ENCODE data around the gene FAM131B.

Gene FAM131B

DNA sequence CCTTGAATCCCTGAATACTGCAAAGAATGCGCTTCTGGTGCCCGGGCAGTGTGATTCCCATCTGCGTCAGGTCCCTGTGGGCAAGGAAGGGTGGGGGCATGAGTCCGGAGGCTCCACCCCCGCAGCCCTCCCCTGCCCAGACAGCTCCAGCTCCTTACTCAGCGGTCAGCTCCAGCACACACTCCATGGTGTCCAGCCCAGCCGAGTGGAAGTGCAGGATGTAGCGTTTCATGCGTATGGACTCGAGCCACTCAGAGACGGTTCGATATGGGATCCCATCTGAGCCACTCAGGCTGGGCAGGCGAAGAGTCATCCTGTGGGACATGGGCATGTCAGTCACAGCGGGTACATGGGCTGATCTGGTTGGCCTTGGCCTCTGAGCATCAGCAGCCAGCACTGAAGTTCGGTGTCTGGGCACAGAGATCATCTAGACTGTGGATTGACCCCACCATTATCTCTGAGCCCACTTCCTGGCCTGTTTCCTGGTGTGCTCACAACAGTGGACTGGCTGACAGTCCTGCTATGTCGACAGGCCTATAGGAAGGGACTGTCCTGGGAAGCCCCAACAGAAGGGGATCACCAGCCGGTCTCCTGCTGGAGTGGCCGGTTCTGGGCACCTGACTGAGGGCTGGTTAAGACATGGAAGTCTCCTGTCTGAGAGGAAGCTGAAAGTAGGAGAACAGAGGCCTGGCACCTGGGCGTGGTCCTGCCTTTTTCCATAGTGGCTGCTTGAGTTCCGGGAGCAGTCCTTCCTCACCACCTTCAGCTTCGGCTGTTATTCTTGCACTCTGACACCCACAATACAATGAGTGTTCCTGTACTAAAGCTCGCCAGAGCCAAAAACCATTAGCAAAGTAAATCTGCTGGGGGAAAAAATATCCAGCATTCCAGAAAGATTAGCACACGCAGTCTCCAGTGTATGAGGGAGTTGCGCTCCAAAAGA, 29.2 kb upstream of the FAM131B start:
- DNase-seq = no peak
- H3K27me3 ChIP-seq (ENCODE audit: insufficient read depth, low read depth, severe bottlenecking) = no peaks in the 10 kb centered on the region
- no peak overlapping the region for H3K4me3 ChIP-seq (ENCODE audit: low read depth, low read length)
- TF ChIP-seq, protein P1, sequence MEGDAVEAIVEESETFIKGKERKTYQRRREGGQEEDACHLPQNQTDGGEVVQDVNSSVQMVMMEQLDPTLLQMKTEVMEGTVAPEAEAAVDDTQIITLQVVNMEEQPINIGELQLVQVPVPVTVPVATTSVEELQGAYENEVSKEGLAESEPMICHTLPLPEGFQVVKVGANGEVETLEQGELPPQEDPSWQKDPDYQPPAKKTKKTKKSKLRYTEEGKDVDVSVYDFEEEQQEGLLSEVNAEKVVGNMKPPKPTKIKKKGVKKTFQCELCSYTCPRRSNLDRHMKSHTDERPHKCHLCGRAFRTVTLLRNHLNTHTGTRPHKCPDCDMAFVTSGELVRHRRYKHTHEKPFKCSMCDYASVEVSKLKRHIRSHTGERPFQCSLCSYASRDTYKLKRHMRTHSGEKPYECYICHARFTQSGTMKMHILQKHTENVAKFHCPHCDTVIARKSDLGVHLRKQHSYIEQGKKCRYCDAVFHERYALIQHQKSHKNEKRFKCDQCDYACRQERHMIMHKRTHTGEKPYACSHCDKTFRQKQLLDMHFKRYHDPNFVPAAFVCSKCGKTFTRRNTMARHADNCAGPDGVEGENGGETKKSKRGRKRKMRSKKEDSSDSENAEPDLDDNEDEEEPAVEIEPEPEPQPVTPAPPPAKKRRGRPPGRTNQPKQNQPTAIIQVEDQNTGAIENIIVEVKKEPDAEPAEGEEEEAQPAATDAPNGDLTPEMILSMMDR (IDR thresholded peaks at IDR 0.05; ENCODE audit: low read depth, low read length) = no peak
- H3K27ac ChIP-seq = no peak overlapping the region
- peaks cover 13% of the 10 kb centered on the region for H3K36me3 ChIP-seq
- H3K9me3 ChIP-seq (ENCODE audit: severe bottlenecking) = no peaks in the 10 kb centered on the region

DNA sequence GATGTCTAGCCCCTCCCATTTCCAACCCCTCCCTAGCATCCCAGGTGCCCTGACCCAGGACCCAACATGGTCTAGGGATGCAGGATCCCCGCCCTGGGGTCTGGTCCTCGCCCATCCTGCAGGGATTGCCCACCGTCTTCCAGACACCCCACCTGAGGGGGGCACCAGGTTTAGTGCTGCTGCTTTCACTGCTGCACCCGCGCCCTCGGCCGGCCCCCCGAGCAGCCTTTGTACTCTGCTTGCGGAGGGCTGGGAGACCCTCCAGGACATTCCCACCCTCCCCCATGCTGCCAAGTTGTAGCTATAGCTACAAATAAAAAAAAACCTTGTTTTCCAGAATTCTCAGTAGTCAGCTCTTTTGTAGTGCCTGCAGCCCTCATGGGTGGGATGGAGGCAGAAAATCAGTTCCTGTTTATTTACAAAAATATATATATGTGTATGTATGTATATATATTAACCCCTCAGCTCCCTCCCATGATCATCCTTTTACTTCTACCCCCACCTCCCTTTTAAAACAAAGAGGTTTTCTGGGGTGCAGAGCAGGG, 28.3 kb upstream of the FAM131B start:
- Histone ChIP-seq H3K27ac (no peak overlapping the region), H3K9me3 (ENCODE audit: severe bottlenecking) (no peaks in the 10 kb centered on the region), H3K4me3 (ENCODE audit: low read depth, low read length) (no peak overlapping the region), H3K36me3 (peaks cover 13% of the 10 kb centered on the region), H3K27me3 (ENCODE audit: insufficient read depth, low read depth, severe bottlenecking) (no peaks in the 10 kb centered on the region)
- DNase-seq = no peak
- TF ChIP-seq, protein P1 (IDR thresholded peaks at IDR 0.05; ENCODE audit: low read depth, low read length) = no peak

DNA sequence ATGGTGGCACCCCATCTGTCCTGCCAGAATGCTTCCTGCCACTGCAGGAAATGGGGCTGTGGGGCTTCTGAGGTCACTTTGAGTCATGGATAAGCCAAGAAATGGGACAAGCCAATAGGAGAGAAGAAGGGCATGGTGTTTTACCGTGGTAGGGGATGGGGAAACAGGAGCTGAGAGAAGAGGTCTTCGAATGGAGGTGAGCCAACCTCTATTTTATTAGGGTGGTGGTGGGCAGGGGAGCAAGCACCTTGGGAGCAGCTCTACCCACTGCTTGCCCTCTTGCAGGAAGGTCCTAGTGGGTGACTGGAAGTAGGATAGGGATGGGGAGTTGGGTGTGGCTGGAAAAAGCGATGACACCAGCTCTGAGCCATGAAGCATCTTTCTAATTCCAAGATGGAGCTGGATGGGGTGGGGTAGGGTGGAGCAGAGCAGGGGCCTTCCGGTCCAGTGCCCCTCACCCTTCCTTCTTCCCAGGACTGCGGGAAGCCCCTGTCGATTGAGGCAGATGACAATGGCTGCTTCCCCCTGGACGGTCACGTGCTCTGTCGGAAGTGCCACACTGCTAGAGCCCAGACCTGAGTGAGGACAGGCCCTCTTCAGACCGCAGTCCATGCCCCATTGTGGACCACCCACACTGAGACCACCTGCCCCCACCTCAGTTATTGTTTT, 27.7 kb upstream of the FAM131B start:
- H3K27ac ChIP-seq = no peak overlapping the region
- no peak for DNase-seq
- TF ChIP-seq, protein P1 (IDR thresholded peaks at IDR 0.05; ENCODE audit: low read depth, low read length) = no peak
- H3K4me3 ChIP-seq (ENCODE audit: low read depth, low read length) = no peak overlapping the region
- H3K9me3 ChIP-seq (ENCODE audit: severe bottlenecking) = no peaks in the 10 kb centered on the region
- H3K27me3 ChIP-seq (ENCODE audit: insufficient read depth, low read depth, severe bottlenecking) = no peaks in the 10 kb centered on the region
- peaks cover 13% of the 10 kb centered on the region for H3K36me3 ChIP-seq

DNA sequence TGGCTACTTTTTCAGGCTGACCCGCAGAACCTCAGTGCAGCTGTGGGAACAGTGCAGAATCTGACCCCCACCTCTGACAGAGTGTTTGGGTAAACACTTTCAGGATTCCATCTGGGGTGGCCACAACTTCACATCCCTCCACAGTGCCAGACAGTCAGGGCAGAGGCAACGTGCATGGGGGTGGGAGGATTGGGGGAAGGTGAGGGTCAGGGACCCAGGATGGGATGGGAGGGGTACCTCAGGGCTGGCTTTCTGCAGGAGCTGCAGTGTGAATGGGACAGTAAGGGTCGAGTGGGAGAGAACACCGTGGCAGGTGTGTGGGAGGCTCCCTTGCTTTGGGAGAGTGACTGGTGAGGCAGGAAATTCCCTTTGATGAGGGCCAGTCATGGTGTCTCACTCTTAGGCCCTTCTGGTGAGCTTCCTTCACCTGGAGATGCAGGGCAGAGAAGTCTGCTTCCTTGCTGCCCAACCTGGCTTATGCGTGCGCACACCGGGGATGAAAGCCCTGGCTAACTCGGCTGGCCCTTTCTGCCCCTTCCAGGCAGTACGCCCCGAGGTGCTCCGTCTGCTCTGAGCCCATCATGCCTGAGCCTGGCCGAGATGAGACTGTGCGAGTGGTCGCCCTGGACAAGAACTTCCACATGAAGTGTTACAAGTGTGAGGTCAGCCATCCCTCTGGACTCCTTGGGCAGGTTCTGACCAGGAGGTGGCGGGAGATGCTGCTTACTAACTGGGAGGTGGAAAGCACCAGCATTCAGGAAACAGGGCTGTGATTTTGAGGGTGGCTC, 27.0 kb upstream of the FAM131B start:
- peaks cover 13% of the 10 kb centered on the region for H3K36me3 ChIP-seq
- no peaks in the 10 kb centered on the region for H3K27me3 ChIP-seq (ENCODE audit: insufficient read depth, low read depth, severe bottlenecking)
- H3K4me3 ChIP-seq (ENCODE audit: low read depth, low read length) = no peak overlapping the region
- H3K27ac ChIP-seq = no peak overlapping the region
- TF ChIP-seq, protein P1 (IDR thresholded peaks at IDR 0.05; ENCODE audit: low read depth, low read length) = no peak
- no peaks in the 10 kb centered on the region for H3K9me3 ChIP-seq (ENCODE audit: severe bottlenecking)
- DNase-seq = no peak

DNA sequence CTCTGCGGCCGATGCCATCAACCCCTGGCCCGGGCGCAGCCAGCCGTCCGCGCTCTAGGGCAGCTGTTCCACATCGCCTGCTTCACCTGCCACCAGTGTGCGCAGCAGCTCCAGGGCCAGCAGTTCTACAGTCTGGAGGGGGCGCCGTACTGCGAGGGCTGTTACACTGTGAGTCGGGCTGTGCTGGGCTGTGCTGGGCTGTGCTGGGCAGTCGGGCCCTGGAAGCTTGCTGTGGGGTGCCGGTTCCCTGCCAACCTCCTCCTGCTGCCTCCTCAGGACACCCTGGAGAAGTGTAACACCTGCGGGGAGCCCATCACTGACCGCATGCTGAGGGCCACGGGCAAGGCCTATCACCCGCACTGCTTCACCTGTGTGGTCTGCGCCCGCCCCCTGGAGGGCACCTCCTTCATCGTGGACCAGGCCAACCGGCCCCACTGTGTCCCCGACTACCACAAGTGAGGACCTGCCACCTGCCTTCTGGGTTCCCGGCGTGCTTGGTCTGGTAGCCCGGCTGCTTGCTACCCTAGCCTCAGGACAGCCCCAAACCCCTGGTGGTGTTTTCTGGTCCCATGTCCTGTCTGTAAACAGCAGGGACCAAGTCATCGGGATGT, 26.1 kb upstream of the FAM131B start:
- Histone ChIP-seq H3K27me3 (ENCODE audit: insufficient read depth, low read depth, severe bottlenecking) (no peaks in the 10 kb centered on the region), H3K9me3 (ENCODE audit: severe bottlenecking) (no peaks in the 10 kb centered on the region), H3K27ac (no peak overlapping the region), H3K4me3 (ENCODE audit: low read depth, low read length) (no peak overlapping the region), H3K36me3 (peaks cover 13% of the 10 kb centered on the region)
- DNase-seq = no peak
- TF ChIP-seq, protein P1 (IDR thresholded peaks at IDR 0.05; ENCODE audit: low read depth, low read length) = no peak

Measured in WERI-Rb-1 (cell line).